NCI-H226 (cell line): Measurements from ENCODE around the gene MAT2B.
"Not testable (repeated sequence)": the region's sequence is repeated elsewhere in the genome, so short reads cannot be mapped to it uniquely, and the experiment has no call there.

ENCODE experiments used
- DNase-seq: peaks from one replicate; pipeline ENCODE4 v3.0.0-alpha.2; 2015

The MAT2B gene

DNA sequence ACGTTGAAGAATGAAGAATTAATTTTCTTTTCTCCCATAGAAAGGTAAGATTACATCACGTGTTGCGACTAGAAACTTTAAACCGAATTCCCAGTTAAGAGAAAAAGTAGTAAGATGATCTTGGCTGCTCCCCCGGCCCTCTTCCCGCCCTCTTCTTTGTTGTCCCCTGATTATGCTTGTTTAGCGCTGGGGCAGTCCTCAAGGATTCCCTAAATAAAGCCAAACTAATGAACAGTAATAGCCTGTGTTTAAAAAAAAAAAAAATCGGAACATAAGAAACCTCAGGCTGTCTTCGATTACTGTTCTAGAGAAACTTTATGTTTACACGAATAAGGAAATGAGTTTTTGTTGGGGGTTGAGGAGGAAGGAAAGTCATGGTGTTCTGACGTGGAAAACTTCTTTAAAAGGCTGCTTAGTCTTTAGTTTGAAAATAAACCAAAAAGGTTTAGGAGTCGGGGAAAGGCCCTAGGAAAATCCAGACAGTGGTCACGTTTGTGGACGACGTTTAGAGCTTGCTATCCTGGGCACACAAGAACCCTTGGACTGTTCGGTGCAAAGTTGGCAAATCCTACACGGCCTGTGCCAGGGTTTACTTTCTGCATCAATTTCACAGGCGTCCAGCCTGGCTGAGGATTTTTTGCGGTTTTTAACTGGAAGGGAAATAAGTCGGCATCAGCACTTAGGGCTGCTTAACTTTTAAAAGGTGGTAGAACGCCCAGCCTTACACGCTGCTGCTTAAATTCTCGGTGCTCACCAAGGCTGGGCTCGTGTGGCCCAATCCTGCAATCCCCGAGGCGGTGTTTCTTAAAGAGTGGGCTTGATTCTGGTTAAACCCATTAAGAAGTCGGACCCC, 1.1 kb upstream of the MAT2B start:
- no peak for DNase-seq

DNA sequence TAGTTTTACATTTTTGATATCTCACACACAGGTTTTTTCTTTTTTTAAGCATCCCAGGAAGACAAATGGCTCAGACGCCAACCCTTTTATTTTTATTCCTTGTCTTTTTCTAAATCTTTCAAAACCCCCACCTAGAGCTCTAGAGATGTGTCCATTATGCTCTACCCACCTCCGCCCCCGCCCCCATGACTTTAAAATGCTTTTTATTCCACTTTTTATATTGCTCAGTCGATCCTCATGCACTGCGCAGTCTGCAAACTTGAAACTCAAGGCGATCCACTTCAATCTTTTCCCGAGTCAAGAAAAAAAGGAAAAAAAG, 411 bp upstream of the MAT2B start:
- DNase-seq: no peak

DNA sequence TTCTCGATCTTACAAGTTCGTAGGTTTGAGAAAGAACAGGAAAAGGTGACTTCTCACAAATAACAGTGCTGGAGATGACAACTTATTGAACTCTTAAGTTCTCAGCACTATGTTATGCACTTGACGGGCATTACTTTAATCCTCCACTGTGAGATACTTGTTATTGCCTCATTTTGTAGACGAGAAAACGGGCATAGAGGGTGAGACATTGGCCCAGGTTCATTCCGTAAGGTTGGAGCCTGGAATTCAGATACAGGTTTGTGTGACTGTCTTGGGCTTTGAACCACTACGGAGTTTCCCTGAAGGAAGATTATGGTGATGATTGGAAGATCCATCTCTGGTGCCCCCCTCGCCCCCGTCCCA, 657 bp downstream of the MAT2B start:
- no peak for DNase-seq

DNA sequence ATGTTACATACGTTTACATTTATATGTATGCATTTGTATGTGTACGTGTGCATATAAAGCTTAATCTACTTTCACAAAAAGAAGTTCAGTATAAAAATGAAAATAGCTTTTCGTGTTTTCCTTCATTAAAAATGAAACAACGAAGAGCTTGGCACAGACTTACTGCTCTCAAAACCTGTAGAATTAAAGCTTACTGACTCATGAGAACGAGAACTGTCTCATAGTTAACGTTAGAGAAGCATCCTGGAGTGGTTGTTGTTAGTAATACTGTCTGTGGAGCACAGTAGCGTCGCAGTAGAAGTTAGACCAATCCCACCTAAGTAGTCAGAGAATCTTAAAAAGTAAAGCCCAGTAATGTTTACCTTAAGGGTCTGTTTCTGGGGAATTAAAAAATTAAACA, 1.3 kb downstream of the MAT2B start:
- no peak for DNase-seq

DNA sequence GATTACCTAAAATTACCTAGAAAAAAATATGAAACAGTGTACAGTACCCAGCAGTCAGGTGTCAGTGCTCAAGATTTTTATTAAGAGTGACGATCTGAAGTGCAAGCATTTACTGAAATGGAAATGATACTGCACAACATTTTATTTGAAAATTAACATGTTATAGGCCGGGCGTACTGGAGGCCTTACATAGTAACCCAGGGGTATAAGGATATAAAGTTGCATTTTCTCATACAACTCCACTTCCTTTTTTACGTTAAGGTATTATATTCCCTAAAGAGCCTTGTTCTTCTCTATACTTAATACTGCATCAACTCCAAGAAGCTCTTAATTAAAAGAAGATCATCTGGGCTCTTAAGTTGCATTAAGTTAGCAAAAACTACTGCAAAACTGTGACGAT, 3.3 kb downstream of the MAT2B start:
- DNase-seq: no peak

DNA sequence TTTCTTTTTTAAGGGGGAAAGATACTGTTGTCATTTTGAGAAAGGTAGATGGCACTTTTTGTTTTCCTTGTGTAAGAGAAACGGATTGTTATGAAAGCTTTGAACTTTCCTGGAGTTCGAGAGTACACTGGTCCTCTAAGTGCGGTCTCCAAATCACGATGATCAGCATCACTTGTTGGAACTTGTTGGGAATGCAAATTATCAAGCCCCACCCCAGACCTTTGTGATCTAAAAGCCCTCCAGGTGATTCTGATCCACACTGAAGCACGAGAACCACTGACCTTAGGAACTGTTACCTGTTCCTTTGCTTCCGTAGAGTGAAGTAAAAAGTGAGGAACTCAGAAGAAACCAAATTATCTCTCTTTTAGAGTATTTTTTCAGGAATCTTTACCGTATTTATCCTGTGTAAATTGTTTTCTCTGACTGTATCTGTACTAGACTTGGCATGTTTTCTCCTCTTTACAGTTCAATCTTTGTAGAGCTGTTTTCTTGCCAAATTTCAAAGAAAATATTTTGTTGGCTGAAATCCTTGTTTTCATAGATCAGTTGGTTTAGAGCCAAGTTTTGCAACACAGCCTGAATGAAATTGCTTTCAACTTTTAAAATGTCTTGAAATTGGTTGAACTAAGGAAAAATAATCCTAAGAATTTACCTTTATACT, 4.0 kb downstream of the MAT2B start:
- DNase-seq: peak; percentile 52

DNA sequence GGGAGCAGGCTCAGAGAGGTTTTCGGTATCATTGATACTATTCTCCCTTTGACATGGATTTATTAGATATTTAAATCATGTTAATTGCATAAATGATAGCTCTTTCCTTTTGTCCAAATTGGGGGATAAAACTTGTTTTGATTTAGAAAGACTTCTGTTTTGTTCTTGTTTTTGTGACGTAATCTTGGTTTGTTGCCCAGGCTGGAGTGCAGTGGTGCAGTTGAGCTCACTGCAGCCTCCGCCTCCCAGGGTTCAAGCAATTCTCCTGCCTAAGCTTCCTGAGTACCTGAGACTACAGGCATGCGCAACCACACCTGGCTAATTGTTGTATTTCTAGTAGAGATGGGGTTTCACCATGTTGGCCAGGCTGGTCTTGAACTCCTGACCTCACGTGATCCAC, 7.1 kb downstream of the MAT2B start:
- DNase-seq: no peak

DNA sequence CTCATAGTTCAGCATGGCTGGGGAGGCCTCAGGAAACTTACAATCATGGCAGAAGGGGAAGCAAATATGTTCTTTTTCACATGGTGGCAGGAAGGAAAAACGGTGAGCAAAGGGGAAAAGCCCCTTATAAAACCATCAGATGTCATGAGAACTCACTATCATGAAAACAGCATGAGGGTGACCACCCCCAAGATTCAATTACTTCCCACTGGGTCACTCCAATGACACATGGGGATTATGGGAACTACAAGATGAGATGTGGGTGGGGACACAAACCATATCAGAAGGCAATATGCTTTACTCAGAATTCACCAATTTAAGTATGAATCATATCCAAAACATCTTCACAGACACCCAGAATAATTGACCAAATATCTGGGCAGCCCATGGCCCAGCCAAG, 19.7 kb downstream of the MAT2B start:
- no peak for DNase-seq

DNA sequence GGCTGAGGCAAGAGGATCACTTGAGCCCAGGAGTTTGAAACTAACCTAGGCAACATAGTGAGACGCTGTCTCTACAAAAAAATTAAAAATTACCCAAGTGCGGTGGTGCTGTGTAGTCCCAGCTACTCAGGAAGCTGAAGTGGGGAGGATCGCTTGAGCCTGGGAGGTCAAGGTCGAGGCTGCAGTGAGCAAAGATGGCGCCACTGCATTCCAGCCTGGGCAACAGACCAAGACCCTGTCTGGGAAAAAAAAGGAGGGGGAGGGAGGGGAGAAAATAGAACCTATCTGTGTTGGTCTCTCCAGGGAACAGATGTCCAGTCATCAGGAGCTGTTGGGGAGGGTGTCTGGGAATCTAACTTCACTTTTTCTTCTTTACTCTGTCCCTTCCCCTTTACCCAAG, 24.3 kb downstream of the MAT2B start:
- no peak for DNase-seq

DNA sequence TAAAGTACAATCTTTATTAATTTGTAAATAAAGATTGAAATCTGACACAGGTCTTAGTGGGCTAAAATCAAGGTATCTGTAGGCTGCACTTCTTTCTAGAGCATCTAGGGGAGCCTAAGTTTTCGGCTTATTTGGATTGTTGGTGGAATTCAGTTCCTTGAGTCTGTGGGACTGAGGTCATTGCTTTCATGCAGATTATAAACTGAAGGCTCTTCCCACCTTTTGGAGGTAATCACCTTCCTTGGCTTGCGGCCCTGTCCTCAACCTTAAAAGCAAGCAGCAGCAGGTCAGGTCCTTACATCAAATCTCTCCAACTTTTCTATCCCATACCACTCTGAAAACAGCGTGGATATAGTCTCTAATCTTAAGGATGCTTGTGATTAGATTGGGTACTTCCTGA, 25.9 kb downstream of the MAT2B start:
- DNase-seq: no peak

DNA sequence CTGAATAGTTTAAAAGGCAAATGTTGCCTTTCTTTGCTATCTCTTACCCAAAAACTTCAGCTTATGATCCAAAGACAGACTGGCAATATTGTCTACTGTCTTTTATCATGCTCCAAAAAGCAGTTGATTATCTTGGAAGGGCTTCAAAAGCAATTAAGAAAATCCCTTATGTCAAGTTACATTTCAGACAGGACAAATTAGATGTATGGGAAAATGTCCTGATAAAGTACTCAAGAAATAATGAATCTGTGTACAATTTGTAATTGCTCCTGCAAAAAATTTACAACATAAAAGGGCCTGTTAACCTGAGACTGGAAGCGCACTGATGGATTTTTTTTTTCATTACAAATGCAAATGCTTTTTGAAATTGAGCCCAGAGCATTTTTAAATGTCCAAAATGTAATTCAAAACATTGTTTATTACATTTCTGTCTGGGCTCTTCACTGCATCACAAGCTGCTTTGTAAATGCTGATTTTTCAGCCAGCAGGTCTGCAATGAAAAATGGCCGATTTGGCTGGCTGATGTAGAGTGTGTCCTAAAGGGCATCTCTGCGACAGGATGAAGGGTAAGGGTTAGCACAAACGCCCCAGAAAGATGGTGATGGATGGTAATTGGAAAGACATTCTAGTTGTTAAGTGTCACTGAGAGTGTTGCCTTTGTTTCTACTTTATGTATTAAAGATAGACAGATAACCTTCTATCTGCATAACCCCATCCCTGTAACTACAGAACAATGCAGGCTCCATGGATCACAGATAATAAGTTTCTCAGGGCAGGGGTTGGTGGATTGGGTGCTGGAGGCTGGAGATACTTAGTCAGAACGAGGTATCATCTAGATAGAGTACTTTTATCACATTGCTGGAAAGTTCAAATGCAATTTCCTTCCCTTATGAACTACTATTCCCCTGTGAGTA, 27.0 kb downstream of the MAT2B start:
- DNase-seq: no peak

DNA sequence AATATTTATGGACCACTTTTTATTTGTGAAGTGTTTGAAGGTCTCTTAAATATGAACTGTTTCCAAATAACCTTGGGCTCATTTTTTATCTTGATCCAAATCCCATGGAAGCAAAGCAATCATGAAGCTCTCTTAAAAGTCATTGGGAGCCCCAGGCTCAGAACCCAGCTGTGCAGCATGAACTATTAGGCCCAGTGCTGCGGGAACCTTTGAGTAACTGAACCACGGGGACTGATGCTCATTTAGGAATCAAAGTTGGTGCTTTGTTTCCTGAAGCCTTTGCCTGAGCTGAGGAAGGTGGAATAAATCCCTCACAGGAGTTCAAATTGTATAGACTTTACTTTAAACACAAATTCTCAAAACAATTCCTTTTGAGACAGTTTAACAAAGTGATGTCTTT, 27.8 kb downstream of the MAT2B start:
- DNase-seq: no peak

DNA sequence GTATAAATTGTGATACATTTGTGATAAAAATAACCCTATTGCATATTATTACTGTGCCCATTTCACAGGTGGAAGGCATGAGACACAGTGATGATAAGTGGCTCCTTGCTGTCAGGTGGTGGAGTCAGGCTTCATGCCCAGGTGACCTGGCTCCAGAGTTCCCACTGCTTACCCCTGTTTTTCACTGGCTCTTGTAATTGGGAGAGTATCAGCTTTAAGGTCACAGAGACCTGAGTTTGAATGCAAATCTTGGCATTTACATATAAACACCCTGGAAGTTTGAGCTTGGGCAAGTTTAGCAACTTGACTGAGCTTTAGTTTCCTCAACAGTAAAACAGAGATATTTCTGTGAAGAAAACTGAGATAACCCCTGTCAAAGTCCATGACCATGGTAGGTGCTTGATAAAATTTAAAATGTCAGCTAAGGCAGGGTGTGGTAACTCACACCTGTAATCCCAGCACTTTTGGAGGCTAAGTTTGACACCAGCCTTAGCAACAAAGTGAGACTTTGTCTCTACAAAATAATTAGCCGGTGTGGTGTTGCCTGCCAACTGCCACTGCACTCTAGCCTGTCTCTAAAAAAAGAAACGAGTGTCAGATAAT, 29.2 kb downstream of the MAT2B start:
- no peak for DNase-seq

DNA sequence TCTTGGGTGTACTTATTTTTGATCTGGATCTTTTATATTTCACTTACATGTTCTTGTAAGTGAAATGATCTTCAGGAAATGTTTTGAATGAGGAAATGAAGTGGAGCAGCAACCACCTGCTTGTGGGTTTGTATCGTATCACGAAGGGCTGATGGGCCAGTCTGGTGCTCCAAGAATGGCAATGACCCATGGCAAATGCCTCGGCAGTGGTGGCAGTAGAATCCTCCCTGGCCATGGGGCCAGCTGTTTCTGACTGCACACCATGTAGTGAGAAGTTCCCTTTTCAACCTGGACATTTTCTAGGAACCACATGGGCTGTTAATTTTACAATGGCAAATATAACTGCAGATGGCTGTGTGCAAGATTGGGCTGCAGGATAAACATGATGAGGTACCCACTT, 29.9 kb downstream of the MAT2B start:
- DNase-seq: no peak

DNA sequence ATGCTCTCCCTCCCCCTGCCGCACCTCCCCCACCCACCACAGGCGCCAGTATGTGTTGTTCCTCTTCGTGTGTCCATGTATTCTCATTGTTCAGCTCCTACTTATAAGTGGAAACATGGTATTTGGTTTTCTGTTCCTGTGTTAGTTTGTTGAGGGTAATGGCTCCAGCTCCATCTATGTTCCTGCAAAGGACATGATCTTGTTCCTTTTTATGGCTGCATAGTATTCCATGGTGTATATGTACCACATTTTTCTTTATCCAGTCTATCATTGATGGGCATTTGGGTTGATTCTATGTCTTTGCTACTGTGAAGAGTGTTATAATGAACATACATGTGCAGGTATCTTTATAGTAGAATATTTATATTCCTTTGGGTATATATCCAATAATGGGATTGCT, 31.0 kb downstream of the MAT2B start:
- not testable (repeated sequence) for DNase-seq

DNA sequence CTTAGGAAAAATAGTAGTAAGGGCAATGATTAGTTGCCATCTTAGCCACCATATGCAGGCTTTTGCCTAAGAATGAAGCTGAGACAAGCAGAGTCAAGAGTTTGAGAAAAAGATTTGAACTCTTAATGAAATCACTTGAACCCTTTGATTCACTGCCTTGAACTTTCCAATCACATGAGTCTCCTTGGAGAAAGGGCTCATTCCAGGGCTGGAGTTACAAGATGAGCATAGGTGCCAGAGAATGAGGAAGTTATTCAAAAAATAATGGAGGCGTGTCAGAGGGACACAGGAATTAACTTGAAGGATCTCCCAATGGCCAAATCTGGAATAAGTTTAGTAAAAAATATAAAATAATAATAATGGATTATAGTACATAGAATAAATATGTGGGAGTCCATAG, 35.3 kb downstream of the MAT2B start:
- no peak for DNase-seq

DNA sequence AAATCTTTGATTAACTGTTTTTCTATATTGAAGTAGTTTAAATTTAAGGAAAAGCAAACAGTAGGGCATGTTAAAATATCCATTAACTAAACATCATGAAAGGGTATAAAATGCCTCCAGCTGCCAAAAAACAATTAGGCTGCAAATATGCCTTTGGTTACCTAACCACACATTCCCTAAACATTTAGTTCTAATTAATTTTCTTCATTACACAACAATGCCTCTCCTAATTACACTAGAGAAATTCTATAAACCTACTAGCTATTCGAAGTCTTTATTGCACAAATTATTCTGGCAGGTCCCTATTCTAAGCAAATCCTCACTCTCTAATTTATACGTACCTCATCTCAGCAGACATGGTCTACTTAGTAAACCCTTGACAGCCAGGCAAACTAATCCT, 37.4 kb downstream of the MAT2B start:
- no peak for DNase-seq

DNA sequence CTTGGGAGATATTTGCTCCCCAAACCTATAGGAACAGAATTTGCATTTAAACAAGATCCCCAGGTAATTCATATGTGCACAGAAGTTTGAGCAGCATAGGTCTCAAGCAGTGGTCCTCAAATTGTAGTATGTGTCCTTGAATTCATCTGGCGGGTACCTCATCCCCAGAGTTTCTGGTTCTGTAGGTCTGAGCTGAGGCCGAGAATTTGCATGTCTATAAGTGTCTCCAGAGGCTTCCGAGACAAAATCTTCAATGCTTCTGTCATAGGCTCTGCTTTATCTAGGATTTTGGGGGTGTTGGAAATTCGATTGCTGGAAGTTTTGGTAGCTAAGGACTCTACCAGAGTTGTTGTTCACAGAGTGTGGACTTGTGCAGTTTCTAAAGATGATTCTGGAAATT, 38.6 kb downstream of the MAT2B start:
- no peak for DNase-seq

DNA sequence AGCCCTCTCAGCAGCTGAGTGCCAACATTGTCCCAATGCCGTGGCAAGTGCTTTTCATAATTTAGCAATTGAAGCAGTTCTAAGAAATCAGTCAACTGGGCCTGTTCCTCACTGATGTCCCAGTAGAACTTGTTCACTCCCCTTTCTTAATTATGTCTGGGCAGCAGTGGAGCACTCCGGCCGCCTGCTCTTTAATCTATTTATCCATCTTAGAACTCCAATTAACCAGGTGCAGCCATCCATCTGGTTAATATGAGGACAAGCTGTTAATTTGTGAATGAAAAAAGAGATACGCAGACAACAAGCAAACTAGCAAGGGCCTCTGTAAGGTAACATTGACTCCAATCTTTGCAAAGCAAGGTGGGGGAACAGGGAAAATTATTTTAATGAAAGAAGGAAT, 39.4 kb downstream of the MAT2B start:
- DNase-seq: no peak

DNA sequence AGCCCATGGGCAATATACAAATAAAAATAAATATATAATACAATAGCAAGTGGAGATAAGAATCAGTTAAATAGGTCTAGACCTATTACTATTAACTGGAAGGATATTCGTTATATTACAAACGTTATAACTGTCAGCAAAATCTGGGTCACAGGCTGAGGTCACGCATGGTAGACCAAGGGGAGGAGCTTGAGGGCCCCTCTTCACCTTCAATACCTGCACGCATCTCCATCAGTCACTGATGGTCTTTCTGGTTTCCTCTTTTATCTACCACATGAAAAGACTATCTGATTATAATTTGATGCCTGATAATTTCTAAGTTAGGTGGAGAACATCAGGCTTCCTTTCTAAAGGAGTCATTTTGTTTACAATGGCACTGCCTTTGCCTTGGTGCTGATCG, 43.2 kb downstream of the MAT2B start:
- DNase-seq: no peak

DNA sequence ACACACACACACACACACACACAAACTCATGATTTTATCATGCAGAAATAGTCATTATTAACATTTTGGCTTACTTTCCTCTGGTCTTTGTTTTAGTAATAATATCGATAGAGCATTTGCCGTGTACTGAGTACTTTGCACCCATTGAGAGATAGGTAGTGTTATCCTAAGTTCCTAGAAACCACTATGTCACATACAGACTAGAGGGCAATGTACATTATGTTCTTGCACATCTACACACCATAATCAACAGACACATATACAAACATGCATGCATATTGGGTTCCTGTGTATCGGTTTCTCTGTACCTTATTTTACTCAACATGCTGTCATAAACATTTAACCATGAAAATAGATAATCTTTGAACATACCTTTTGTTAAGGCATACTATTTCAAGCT, 45.7 kb downstream of the MAT2B start:
- DNase-seq: no peak

DNA sequence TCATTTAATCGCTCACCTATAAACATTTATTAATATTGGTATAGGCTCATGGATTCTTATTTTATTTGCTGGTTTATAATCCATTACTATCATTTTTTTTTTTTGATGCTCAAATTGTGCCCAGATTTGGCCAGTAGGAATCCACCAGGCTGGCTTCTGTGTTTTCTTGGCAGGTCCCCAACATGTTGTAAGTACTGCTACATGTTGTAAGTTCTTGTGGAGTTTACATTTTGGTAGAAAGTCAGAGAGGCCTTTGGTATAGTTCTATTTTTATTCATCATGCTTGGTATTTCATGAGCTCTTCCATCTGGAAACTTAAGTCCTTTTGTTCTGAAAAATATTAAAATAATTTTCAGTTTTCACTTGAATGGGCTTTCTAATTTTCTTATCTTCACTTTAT, 47.1 kb downstream of the MAT2B start:
- no peak for DNase-seq

DNA sequence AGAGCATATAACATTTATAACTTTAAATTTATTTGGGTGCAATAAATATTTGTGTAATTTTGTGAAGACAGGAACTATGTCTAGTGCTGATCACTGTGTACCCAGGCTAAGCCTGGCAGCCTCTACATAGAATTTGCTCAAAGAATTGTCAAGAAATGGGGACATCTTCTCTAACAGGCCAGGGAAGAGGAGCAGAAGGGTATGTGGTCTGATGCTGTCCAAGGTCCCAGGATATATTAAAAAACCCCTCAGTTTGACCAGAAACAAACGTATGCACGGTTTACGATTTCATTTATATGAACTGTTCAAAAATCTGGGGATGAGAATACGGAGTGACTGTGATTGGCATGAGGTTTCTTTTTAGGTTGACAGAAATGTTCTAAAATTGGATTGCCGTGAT, 55.9 kb downstream of the MAT2B start:
- DNase-seq: no peak

DNA sequence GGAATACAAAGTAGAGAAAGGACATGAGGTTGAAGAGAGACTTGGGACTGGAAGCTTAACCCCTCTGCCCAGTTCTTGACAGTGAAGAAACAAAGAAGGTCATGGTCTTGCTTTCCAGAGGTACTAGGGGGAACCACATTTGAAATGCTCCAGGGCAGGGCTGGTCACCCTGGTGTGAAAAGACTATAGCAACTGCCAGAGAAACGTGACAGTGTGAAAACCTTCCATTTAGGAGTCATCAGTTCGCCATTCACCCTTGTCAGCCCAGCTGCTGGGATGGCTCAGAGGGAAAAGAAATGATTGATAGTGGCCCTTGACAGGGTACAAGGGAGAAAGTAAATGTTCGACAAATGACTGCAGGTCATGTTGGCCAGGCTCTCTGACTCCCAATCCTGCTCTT, 56.7 kb downstream of the MAT2B start:
- DNase-seq: no peak
